HG03060 (cell line): ENCODE data around the gene ISG20.

Experiments used
- ATAC-seq: cut with Tn5 transposase; IDR thresholded peaks from one replicate; pipeline ENCODE4 v1.9.1; 2021; ENCODE audit warnings: low read depth, moderate number of reproducible peaks; ENCODE audit not compliant: unreplicated experiment

ISG20 gene

DNA sequence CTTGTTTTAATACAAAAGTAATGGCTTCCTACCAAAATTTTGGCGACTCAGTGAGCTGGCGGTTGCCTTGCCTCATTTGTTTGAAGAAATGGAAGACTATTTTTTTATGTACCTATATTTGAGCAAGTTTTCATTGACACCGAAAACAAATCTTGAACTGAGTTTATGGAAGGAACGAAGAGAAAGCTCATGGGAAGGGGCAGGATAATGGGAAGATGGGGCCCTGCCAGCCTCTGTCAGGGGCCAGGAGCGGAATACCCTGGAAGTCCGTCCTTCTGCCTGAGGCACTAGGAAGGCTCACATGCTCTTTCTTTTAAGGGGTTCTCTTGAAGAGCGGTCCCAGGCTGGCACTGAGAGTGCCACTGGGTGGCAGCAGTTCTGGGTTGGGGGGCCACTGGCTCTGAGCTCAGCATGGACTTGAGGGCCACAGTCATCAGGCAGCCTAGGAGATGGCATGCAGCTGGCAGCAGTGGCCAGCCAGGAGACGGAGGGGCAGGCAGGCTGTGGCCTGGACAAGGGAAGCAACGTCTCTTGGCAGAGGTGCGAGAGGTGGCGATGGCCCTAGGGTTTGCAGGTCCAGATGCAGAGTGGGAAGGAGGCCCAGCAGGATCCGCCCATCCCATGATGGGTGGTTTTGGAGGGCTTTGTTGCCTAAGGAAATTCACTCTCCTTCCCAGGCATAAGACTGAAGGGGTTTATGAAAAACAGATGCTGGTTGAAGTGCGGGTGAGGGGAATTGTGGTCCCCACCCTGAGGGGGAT is 41.6 kb downstream of the ISG20 start:
- ATAC-seq = no peak

DNA sequence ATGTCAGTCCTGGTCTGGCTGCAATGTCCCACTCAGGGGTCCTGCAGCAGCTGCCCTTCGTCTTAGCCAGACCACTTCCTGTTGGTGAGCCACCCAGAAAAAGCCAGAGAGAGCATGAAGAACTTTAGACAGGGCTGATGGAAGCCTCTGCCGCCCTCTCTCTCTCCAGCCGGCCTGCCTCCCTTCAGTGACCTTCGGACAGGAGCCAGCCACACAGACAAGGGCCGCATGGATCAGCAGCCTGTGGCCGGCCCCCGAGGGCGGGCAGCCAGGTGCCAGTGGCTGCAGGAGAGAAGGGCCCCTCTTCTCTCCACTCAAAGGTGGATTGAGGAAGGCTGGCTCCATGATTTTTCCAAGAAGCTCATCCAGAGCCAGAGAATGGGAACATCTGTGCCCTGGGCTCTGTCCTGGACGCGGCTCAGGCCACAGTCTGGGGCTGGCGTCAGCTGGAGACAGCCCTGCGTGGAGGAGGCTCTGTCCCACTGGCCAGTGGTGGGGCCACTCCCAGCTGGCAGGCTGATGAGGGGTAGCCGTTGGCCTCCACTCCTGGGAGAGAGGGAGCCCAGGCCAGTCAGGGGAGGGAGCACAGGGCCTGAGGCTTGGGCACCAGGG is 42.9 kb downstream of the ISG20 start:
- ATAC-seq = no peak

DNA sequence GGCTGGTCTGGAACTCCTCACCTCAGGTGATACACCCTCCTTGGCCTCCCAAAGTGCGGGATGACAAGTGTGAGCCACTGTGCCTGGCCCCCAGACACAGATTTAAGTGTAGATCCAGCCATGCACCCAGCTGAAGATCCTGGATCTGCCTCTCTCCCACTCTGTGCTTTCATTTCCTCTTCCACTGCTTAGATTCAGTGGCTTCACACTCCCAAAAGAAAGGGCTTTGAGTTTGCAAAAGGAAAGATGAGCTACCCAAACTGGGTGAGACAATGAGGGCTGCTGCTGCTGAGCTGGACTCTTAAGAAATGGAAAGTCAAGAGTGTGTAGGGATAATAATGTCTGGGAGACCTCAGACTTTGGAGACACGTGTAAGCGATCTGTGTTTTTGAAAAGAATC is 45.5 kb downstream of the ISG20 start:
- ATAC-seq = no peak

DNA sequence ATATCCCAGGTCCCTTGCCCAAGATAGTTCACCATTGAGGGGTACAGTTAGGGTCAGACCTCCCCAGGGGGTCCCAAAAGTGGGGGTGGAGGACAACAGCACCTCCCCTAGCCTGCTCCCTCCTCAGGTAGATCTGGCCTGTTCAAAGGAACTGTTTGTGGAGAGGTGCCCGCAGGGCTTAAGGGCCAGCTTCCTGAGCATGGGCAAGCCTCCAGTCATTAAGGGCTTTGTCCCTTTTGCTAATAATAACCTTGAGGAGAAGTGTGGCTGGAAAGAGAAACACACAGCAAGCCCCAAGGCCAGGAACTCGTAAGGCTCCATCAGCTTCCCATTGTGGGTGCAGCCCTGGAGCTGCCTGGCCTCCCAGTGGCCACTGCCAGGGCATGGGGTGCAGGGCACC is 47.4 kb downstream of the ISG20 start:
- ATAC-seq = no peak

DNA sequence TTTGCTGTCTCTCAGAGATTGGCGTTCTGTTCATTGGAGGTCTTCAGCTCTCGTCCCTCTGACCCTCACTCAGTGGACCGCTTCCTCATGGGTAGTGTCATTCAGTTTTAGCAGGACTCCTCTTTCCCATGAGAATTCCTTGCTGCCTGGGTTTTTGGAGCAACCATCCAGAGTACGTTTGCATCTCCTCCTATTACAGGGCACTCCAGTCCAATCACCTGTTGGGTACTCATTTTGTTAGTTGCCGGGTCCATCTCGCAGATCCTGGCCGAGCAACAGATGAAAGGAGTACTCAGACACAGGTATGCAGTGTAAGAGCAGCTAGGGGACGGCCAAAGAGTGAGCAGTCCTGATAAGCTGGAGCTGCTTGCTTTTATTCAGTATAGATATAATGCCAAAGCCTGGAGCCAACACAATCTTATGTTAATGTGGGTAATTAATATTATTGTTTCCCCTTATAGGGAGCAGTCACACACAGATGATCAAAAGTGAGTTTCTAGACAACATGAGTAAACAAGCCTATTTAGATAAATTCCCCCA is 49.6 kb downstream of the ISG20 start:
- no peak for ATAC-seq

DNA sequence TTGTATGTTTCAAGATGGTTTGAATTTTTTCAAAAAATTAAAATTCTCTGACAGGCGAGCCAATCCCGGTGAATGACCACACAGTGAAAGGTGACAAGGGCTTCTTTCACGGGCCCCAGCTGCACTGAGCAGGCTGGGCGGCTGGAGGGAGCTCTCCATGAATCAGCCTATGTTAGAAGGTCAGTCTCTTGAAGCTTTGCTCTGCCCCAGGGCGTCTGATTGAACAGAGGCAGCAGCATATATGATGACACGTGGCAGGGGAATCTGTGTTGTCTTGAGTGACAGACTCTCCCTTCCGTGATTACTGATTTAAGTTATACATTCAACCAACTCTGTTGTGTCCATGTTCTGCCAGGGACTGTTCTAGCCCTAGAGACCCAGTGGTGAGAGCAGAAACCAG is 51.5 kb downstream of the ISG20 start:
- no peak for ATAC-seq

DNA sequence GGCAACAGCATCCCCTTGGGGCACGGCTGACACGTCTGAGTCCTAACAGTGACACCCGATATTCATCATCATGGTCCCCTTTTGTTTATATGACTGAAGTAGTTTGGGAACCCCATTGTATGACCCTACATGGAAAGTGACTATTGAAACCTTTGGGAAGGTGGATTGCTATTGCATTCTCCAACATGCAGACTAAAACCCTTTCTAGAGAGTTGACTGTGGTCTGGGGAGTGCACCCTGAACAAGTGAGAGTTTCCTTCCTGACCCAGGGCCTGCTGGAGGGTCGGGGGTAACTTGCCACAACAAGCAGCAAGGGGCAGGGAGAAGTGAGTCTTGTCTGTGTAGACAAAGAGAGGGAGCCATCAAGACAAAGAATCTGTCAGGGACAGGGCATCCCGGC is 54.4 kb downstream of the ISG20 start:
- no peak for ATAC-seq

DNA sequence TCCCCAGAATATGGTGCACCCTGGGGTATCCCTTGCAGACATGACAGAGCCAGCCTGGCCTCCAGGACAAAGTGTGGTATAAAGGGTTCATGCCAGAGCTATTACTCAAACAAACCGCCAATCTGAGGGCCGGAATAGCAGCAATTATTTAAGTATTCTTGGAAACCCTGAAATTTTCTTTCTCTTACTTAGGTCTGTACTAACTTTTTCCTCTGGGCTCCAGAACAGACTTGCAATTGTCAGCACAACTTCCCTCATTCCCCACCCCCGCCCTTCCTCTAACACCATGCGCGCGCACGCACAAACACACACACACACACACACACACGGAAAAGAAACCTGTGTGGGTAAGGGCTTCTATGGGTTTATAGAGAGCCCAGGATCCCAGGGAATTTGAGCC is 56.3 kb downstream of the ISG20 start:
- no peak for ATAC-seq

DNA sequence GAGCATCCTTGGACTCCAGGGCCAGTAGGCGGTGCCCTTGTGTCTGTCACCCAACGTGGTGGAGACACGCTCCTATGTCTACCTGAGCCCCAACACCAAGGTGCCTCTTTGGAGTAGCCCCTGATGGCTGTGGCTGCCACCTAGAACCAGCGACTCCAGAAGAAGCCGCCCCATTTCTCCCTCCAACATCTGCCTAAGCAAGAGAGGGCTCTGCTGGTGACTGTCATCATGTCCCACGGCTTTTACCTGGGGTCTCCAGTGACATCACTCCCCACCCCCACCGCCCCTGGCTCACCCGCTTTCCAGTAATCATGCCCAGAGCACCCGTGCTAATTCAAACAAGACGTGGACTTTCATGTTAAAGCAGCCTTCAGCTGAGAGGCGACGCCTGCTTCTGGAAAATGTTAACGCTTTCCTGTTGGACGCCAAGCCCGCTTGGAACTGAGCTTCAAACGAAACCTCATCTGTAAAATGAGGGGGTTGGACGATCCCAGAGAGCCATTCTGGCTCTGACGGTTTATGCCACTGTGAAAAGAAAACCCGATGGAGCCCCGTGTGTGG is 57.0 kb downstream of the ISG20 start:
- ATAC-seq = no peak

DNA sequence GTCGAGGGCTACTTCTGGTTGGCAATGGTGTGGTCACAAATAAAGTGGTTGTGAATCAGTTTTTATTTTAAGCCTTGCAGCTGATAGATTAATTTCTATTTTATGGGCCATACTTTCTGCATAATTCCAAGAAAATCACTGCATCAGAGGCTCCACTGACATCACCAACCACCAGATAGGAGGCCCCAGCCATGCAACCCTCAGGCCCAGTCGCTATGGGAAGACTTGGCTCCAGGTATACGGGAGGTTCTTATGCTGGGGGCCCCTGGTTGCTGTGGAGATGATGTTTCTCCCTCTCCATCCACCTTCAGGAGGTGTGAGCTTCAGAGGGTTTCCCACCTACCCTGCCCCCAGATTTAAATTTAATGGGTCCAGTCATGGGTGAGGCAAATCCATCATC is 57.4 kb downstream of the ISG20 start:
- ATAC-seq = no peak

DNA sequence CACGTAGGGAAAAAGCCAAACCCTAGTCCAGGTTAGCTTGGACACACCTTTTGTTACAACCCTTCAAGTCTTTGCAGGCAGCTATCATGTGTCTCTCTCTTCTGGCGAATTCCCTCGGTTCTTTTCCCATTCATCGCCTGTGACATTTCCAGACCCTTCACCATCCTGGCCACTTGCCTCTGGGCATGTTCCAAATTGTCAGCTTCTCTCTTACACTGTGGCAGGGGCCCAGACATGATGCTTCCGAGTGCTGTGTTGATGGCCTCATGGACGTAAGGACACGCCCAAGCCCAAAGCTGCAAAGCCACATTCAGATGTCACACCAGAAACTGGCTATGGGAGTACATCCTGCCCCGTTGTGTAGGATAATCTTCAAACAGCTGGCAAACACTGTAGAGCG is 58.5 kb downstream of the ISG20 start:
- no peak for ATAC-seq

DNA sequence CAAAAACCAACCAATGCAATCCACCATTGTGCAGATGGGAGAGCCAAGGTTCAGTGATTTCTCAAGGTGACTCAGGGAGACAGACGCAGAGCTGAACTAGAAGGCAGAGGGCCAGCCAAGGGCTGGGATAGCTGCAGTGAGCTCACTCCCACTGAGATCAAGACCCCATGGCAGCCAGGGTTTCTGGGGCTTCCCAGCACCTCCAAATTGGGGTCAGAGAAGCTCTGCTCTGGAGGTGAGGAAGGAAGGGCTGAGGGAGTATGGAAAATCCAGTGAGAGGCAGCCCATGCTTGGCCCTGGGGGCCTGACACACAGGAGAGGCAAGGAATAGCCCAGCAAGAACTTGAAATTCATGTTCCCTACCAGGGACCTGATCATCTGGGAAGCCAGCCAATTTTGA is 61.0 kb downstream of the ISG20 start:
- ATAC-seq = no peak

DNA sequence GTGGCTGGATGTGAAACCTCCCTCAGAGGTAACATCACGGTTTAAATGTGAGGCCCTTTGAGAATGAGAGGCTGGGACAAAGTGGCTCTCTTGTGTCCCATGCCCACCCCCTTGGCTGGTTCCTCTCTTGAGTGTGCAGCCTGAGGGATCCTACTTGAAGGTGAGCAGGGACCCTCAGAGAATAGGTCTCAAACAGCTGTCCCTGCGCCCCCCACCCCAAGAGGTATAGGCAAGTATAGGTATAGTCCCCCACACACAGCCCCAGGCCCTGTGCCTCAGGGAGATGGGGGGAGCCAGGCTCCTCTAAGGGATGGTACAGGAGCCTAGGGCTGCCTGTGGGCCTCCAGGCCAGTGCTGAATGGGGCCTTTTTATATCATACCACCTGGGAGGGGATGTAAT is 61.9 kb downstream of the ISG20 start:
- ATAC-seq = no peak

DNA sequence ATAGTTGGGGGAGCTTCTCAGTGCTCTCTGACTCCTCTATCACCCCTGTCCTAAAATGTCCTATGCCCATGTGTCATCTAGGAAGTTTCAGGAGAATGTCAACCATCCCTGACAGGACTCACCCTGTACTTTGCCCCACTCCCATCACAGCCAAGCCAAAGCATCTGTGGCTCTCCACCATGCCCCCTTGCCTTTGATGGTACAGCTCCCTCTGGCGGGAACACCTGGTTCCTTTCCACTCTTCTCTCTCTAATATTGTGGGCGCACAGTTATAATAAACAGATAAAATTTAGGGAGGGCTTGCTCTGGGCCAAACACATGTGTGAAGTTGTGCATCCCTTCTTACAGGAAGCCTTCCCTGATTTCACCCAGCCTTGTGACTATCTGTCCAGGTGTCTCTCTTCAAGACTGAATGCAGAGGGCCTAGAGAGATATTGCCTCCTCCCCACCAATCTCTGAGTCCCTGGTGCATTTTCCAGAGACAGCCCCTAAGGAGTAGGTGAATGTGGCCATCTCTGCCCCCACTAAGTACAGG is 62.8 kb downstream of the ISG20 start:
- no peak for ATAC-seq

DNA sequence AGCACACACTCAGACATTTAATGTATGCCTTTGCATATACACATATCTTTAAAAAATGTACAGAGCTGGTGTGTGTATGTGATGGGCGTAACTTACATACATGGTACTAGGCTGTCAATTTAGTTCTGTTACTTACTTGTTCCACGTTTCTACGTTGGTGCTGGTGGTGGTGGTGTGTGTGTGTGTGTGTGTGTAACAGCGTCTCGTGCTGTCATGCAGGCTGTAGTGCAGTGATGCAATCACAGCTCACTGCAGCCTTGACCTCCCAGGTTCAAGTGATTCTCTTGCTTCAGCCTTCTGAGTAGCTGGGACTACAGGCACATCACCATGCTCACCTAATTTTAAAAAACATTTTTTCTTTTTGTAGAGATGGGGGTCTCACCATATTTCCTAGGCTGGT is 64.2 kb downstream of the ISG20 start:
- ATAC-seq = no peak

DNA sequence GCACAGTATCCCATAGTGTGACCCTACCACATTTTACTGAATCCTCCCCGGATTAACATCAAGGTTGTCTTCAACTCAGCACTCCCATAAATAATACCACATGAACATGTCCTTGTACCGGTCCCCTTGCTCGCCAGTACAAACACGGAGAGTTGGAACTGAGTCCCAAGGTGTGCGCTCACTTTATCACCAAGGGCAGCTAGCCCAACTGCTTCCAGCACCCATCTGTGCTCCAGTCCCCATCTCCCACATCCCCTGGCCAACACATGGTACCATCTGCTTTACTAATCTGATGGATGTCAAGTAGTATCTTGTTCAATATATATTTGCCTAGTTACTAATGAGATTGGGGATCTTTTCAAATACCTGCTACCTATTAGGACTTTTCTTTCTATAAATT is 64.7 kb downstream of the ISG20 start:
- no peak for ATAC-seq

DNA sequence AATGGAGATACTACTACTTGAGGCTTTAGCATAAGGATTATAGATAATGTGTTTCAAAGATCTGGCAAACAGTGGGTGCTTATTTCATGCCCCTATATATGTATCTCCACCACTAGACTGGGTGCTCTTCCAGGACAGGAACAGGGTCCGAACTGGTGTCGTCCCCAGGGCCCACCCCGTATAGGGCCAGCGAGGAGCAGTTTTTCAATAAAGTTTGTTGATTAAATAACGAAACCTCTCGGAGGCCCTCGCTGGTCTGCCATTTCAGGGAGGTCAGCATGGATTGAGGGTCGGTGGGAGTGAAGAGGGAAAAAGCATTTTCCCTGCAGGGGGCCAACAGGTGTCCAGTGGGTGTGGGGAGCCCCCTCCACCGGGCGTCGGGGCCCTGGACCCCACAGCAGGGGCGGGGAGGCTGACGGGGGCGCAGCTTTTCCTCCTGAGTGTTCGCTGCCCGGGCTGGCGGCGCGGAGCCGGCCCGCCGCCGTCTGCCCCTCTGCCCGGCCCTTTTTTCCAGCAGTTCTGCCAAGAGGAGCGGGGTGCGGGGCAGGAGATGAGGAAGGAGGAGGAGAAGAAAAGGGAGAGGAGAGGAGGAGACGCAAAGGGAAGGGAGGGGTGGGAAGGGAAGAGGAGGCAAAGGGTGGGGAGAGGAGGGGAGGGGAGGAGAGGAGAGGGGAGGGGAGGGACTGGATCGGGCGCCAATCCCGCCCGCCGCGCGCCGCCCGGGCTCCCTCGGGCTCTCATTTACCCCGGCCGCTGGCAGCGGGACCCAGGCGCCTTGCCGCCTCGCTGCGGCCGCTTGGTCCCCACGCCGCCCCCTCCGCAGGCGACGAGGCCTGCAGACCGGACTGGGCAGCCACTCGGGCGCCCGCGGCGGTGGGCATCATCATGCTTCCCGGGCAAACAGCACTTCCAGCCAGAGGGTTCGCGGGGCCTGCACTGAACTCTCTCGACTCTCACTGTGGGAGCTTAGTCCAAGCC is 66.3 kb downstream of the ISG20 start:
- ATAC-seq = no peak

DNA sequence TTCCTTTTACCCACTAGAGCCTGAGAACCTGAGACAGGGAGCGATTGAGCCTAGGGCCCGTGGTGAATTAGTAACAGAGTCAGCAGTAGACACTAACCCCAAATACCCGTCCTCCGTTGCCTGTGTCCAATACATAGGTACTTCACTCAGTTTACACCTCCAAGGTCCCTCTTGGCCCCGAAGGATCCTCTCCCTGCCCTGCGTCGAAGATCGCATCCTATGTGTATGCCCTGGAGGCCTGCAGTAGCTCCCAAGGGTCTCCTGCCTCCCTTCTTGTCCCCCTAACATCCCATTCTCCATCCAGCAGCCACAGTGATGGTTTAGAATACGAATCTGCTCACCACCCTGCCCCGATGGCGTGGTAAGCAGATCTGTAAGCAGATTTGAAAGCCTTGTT is 67.0 kb downstream of the ISG20 start:
- no peak for ATAC-seq
